Trophoblast cell (in vitro differentiated cells and primary cell): ENCODE measurements around the gene ZACN.

Experiments
- DNase-seq, 2 donors: peaks; one replicate each; pipeline ENCODE4 v3.0.0-alpha.2; 2016
- H2AFZ ChIP-seq: 2 replicates; pipeline ENCODE4 v1.6.1; 2013; ENCODE audit warnings: low read length, moderate library complexity, mild to moderate bottlenecking; ENCODE audit not compliant: insufficient read depth, poor library complexity
- H2AK5ac ChIP-seq: 2 replicates; pipeline ENCODE4 v1.6.1; 2013; ENCODE audit warnings: mild to moderate bottlenecking, low read length
- H2BK120ac ChIP-seq: 2 replicates; pipeline ENCODE4 v1.6.1; 2013; ENCODE audit warnings: low read length, mild to moderate bottlenecking, moderate library complexity; ENCODE audit not compliant: insufficient read depth, poor library complexity
- H2BK12ac ChIP-seq: 2 replicates; pipeline ENCODE4 v1.6.1; 2013; ENCODE audit warnings: mild to moderate bottlenecking, low read length, moderate library complexity
- H2BK5ac ChIP-seq: 2 replicates; pipeline ENCODE4 v1.6.1; 2013; ENCODE audit warnings: low read length, low read depth, moderate library complexity, mild to moderate bottlenecking; ENCODE audit not compliant: poor library complexity
- H3K14ac ChIP-seq: 2 replicates; pipeline ENCODE4 v1.6.1; 2013; ENCODE audit warnings: mild to moderate bottlenecking, low read length
- H3K18ac ChIP-seq: 2 replicates; pipeline ENCODE4 v1.6.1; 2013; ENCODE audit warnings: mild to moderate bottlenecking, low read length
- H3K23ac ChIP-seq: 2 replicates; pipeline ENCODE4 v1.6.1; 2013; ENCODE audit warnings: low read length
- H3K27ac ChIP-seq: 2 replicates; pipeline ENCODE4 v1.5.1; 2013; ENCODE audit warnings: low read depth, mild to moderate bottlenecking, inconsistent platforms, low read length, moderate library complexity
- H3K27me3 ChIP-seq: 2 replicates; pipeline ENCODE4 v1.6.1; 2013; ENCODE audit warnings: inconsistent platforms, mild to moderate bottlenecking, low read length, moderate library complexity; ENCODE audit not compliant: insufficient read depth
- H3K36me3 ChIP-seq, 2 experiments: 1 replicate in 1 of 2; 2 replicates in 1 of 2; pipeline ENCODE4 v1.6.1; 2013; ENCODE audit warnings: low read length in 2 of 2, mild to moderate bottlenecking in 2 of 2, moderate library complexity in 1 of 2; ENCODE audit not compliant: insufficient read depth in 2 of 2, control insufficient read depth in 1 of 2
- H3K4ac ChIP-seq: 2 replicates; pipeline ENCODE4 v1.6.1; 2013; ENCODE audit warnings: low read depth, mild to moderate bottlenecking, low read length, moderate library complexity
- H3K4me1 ChIP-seq, 2 experiments: 1 replicate in 1 of 2; 2 replicates in 1 of 2; pipeline ENCODE4 v1.6.1; 2013; ENCODE audit warnings: low read length in 2 of 2, mild to moderate bottlenecking in 2 of 2, moderate library complexity in 1 of 2; ENCODE audit not compliant: insufficient read depth in 2 of 2, control insufficient read depth in 1 of 2
- H3K4me2 ChIP-seq: 2 replicates; pipeline ENCODE4 v1.6.1; 2013; ENCODE audit warnings: inconsistent platforms, mild to moderate bottlenecking, low read length, moderate library complexity
- H3K4me3 ChIP-seq: 2 replicates; pipeline ENCODE4 v1.5.1; 2013; ENCODE audit warnings: mild to moderate bottlenecking, low read depth, low read length, inconsistent platforms
- H3K79me1 ChIP-seq: one replicate; pipeline ENCODE4 v1.6.1; 2013; ENCODE audit warnings: low read length
- H3K79me2 ChIP-seq: 2 replicates; pipeline ENCODE4 v1.6.1; 2013; ENCODE audit warnings: low read length, mild to moderate bottlenecking; ENCODE audit not compliant: control insufficient read depth, insufficient read depth, poor library complexity
- H3K9ac ChIP-seq: 2 replicates; pipeline ENCODE4 v1.6.1; 2013; ENCODE audit warnings: mild to moderate bottlenecking, low read length
- H3K9me3 ChIP-seq: 2 replicates; pipeline ENCODE4 v1.6.1; 2013; ENCODE audit warnings: low read depth, mild to moderate bottlenecking, control low read depth, inconsistent platforms, low read length; ENCODE audit not compliant: insufficient read depth
- H4K12ac ChIP-seq: 2 replicates; pipeline ENCODE4 v1.6.1; 2013; ENCODE audit warnings: low read depth, mild to moderate bottlenecking, low read length, moderate library complexity
- H4K8ac ChIP-seq: 2 replicates; pipeline ENCODE4 v1.6.1; 2013; ENCODE audit warnings: low read depth, mild to moderate bottlenecking, low read length, moderate library complexity
- H4K91ac ChIP-seq: one replicate; pipeline ENCODE4 v1.6.1; 2013; ENCODE audit warnings: low read depth, mild to moderate bottlenecking, low read length, moderate library complexity
- WGBS: extraction: QIAGEN DNeasy Blood & Tissue Kit; methylation state at CpG from one replicate; pipeline ENCODE4 v1.1.7; 2013; ENCODE audit warnings: missing lambda C conversion rate; ENCODE audit not compliant: insufficient read length, insufficient coverage; ENCODE audit errors: extremely low coverage; 5-methylcytosine and 5-hydroxymethylcytosine counted together

The ZACN gene

GRCh38 chr17:76048025-76048605 is 30.9 kb upstream of the ZACN start:
- WGBS = no CpG with 5 or more reads among the region's 9 CpGs
- Histone ChIP-seq H3K18ac (no peak overlapping the region), H3K9ac (no peak overlapping the region), H3K27ac (no peak overlapping the region), H3K14ac (no peak overlapping the region), H2BK5ac (no peak overlapping the region), H3K27me3 (no peaks in the 10 kb centered on the region), H2BK12ac (no peak overlapping the region), H3K4me1 (peaks cover 0 to 3% of the 10 kb centered on the region in 2 experiments), H4K12ac (no peak overlapping the region), H3K79me1 (no peaks in the 10 kb centered on the region), H3K36me3 (peaks cover 68 to 80% of the 10 kb centered on the region in 2 experiments), H2AFZ (no peak overlapping the region), H2AK5ac (no peak overlapping the region), H2BK120ac (no peak overlapping the region), H3K4me2 (no peak overlapping the region), H3K4me3 (no peak overlapping the region), H4K8ac (no peak overlapping the region), H3K9me3 (no peaks in the 10 kb centered on the region), H3K79me2 (no peaks in the 10 kb centered on the region), H4K91ac (no peak overlapping the region), H3K4ac (no peak overlapping the region), H3K23ac (no peak overlapping the region)
- no peak for DNase-seq

GRCh38 chr17:76048711-76049110 is 30.3 kb upstream of the ZACN start:
- no peak overlapping the region for H3K27ac ChIP-seq
- no peaks in the 10 kb centered on the region for H3K27me3 ChIP-seq
- no peak overlapping the region for H3K4me3 ChIP-seq
- peaks cover under 1% of the 10 kb centered on the region for H3K79me1 ChIP-seq
- H3K79me2 ChIP-seq = no peaks in the 10 kb centered on the region
- peak; percentile 30 to 66 for DNase-seq
- H4K91ac ChIP-seq = no peak overlapping the region
- H3K14ac ChIP-seq = no peak overlapping the region
- no peak overlapping the region for H2BK5ac ChIP-seq
- H3K23ac ChIP-seq = no peak overlapping the region
- H3K9ac ChIP-seq = no peak overlapping the region
- H2AK5ac ChIP-seq = no peak overlapping the region
- H3K18ac ChIP-seq = no peak overlapping the region
- H2BK120ac ChIP-seq = no peak overlapping the region
- H2BK12ac ChIP-seq = no peak overlapping the region
- WGBS = no CpG with 5 or more reads among the region's 9 CpGs
- H3K4ac ChIP-seq = no peak overlapping the region
- H3K36me3 ChIP-seq = peaks cover 65 to 76% of the 10 kb centered on the region in 2 experiments
- H4K12ac ChIP-seq = no peak overlapping the region
- H3K4me2 ChIP-seq = no peak overlapping the region
- H2AFZ ChIP-seq = no peak overlapping the region
- H3K9me3 ChIP-seq = no peaks in the 10 kb centered on the region
- no peak overlapping the region for H4K8ac ChIP-seq
- H3K4me1 ChIP-seq = peaks cover 0 to 8% of the 10 kb centered on the region in 2 experiments

- no peaks in the 10 kb centered on the region for H3K79me2 ChIP-seq
Observed at GRCh38 chr17:76049239-76049638, 29.7 kb upstream of the ZACN start.

GRCh38 chr17:76049836-76050537 is 29.0 kb upstream of the ZACN start:
- H3K4me3 ChIP-seq = no peak overlapping the region
- no CpG with 5 or more reads among the region's 15 CpGs for WGBS

More at GRCh38 chr17:76049239-76049638, 29.7 kb upstream of the ZACN start:
- Histone ChIP-seq H3K4me3 (no peak overlapping the region), H2BK120ac (no peak overlapping the region), H4K91ac (no peak overlapping the region), H3K4me1 (peaks cover 0 to 11% of the 10 kb centered on the region in 2 experiments), H3K9ac (no peak overlapping the region), H4K8ac (no peak overlapping the region), H2BK12ac (no peak overlapping the region), H3K18ac (no peak overlapping the region), H3K23ac (no peak overlapping the region), H2AK5ac (no peak overlapping the region), H3K14ac (no peak overlapping the region), H3K27ac (no peak overlapping the region), H2BK5ac (no peak overlapping the region), H3K4ac (no peak overlapping the region), H3K9me3 (no peaks in the 10 kb centered on the region), H4K12ac (no peak overlapping the region), H2AFZ (no peak overlapping the region), H3K4me2 (no peak overlapping the region), H3K27me3 (no peaks in the 10 kb centered on the region), H3K36me3 (peaks cover 61 to 71% of the 10 kb centered on the region in 2 experiments), H3K79me1 (peaks cover 2% of the 10 kb centered on the region)
- DNase-seq = no peak
- WGBS = no CpG with 5 or more reads among the region's 3 CpGs

More at GRCh38 chr17:76049836-76050537, 29.0 kb upstream of the ZACN start:
- Histone ChIP-seq H3K27ac (no peak overlapping the region), H2BK120ac (no peak overlapping the region), H2AFZ (no peak overlapping the region), H3K18ac (no peak overlapping the region), H3K4me2 (no peak overlapping the region), H4K8ac (no peak overlapping the region), H4K12ac (no peak overlapping the region), H3K23ac (no peak overlapping the region), H3K27me3 (no peaks in the 10 kb centered on the region), H3K79me2 (no peaks in the 10 kb centered on the region), H3K14ac (no peak overlapping the region), H3K4me1 (peaks cover 3 to 11% of the 10 kb centered on the region in 2 experiments), H3K4ac (no peak overlapping the region), H3K9me3 (no peaks in the 10 kb centered on the region), H3K9ac (no peak overlapping the region), H3K36me3 (peaks cover 54 to 63% of the 10 kb centered on the region in 2 experiments), H3K79me1 (peaks cover 2% of the 10 kb centered on the region), H4K91ac (no peak overlapping the region), H2AK5ac (no peak overlapping the region), H2BK12ac (no peak overlapping the region), H2BK5ac (no peak overlapping the region)
- DNase-seq = no peak
